Sigmoid colon (tissue), 4 donors: Measurements from ENCODE around the gene C1orf87.

Source experiments
- POLR2A ChIP-seq, 2 donors: fragments of 450-650 bp; IDR thresholded peaks; one replicate each; pipeline ENCODE4 v1.6.1; 2016; ENCODE audit warnings: antibody characterized with exemption in 2 of 2, mild to moderate bottlenecking in 2 of 2, moderate library complexity in 2 of 2
- POLR2AphosphoS5 ChIP-seq, 4 donors: sonication (generic); formaldehyde crosslinking; IDR thresholded peaks; one replicate each; pipeline ENCODE4 v1.6.1; 2017; ENCODE audit warnings: antibody characterized with exemption in 4 of 4
- TF ChIP-seq, protein P1 (sequence below), 4 experiments: fragments of 450-650 bp in 3 of 4; fragments of 200-600 bp in 1 of 4; IDR thresholded peaks; one replicate each; pipeline ENCODE4 v1.5.1; 2016 to 2019; ENCODE audit warnings: antibody characterized with exemption in 4 of 4, mild to moderate bottlenecking in 3 of 4, moderate library complexity in 2 of 4

DNA sequence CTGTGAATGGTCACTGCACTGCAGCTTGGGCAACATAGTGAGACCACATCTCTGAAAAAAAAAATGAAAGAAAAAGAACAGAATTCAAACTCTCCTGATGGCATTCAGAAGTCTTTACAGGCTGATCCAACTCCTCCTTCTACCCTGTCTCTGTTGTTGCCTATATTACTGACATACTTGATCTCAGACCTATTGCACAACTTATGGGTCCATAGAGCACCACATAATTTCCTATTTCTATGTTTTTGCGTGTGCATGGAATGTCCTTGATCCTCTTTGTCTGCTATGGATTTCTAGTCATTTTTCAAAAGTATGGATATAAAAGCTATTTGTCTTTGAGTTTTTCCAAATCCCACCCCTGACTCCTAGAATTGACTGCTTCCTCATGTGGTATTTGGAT, 124.6 kb downstream of the C1orf87 start:
- TF ChIP-seq POLR2A (IDR thresholded peaks at IDR 0.05) (no peak), POLR2AphosphoS5 (IDR thresholded peaks at IDR 0.05) (no peak)
- TF ChIP-seq, protein P1, sequence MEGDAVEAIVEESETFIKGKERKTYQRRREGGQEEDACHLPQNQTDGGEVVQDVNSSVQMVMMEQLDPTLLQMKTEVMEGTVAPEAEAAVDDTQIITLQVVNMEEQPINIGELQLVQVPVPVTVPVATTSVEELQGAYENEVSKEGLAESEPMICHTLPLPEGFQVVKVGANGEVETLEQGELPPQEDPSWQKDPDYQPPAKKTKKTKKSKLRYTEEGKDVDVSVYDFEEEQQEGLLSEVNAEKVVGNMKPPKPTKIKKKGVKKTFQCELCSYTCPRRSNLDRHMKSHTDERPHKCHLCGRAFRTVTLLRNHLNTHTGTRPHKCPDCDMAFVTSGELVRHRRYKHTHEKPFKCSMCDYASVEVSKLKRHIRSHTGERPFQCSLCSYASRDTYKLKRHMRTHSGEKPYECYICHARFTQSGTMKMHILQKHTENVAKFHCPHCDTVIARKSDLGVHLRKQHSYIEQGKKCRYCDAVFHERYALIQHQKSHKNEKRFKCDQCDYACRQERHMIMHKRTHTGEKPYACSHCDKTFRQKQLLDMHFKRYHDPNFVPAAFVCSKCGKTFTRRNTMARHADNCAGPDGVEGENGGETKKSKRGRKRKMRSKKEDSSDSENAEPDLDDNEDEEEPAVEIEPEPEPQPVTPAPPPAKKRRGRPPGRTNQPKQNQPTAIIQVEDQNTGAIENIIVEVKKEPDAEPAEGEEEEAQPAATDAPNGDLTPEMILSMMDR (IDR thresholded peaks at IDR 0.05) = no peak
